NK-92 treated with Interleukin-12 subunit alpha and Interleukin-12 subunit beta, amount 100 ng/mL, for 24 hours (cell line): ENCODE data around the gene NAXE.

ENCODE experiments used
- DNase-seq: peaks from one replicate; lab custom pipeline; 2025; lab: John Stamatoyannopoulos, UW

The NAXE gene

GRCh38 chr1:156591432-156592157 is at the start of gene NAXE:
Gene NAXE, plus strand, starts transcription at chr1:156591776. Its CDS starts 29 bp downstream, at chr1:156591805.
- DNase-seq: peak; percentile 63

GRCh38 chr1:156543066-156543465 is 48.5 kb upstream of the NAXE start:
- DNase-seq: no peak

GRCh38 chr1:156544592-156545102 is 46.9 kb upstream of the NAXE start:
- DNase-seq: no peak

- DNase-seq: no peak
These were observed 45.3 kb upstream of the NAXE start for GRCh38 chr1:156546267-156546666.

GRCh38 chr1:156547434-156547833 is 44.1 kb upstream of the NAXE start:
- DNase-seq: no peak

GRCh38 chr1:156547982-156548381 is 43.6 kb upstream of the NAXE start:
- DNase-seq: no peak

- no peak for DNase-seq
These were observed 42.2 kb upstream of the NAXE start for GRCh38 chr1:156549390-156549789.

- no peak for DNase-seq
These were observed 41.7 kb upstream of the NAXE start for GRCh38 chr1:156549831-156550230.

GRCh38 chr1:156550346-156550745 is 41.2 kb upstream of the NAXE start:
- no peak for DNase-seq

- peak; percentile 43 for DNase-seq
These were observed 40.4 kb upstream of the NAXE start for GRCh38 chr1:156551066-156551643.

GRCh38 chr1:156551869-156552268 is 39.7 kb upstream of the NAXE start:
- DNase-seq: peak; percentile 59

GRCh38 chr1:156552518-156552917 is 39.1 kb upstream of the NAXE start:
- no peak for DNase-seq

GRCh38 chr1:156552937-156553336 is 38.6 kb upstream of the NAXE start:
- DNase-seq: peak; percentile 66

GRCh38 chr1:156553860-156554485 is 37.6 kb upstream of the NAXE start:
- DNase-seq: no peak

GRCh38 chr1:156554971-156555370 is 36.6 kb upstream of the NAXE start:
- DNase-seq: no peak

- DNase-seq: no peak
These were observed 35.9 kb upstream of the NAXE start for GRCh38 chr1:156555715-156556114.

- DNase-seq: no peak
These were observed 35.2 kb upstream of the NAXE start for GRCh38 chr1:156556354-156556753.

GRCh38 chr1:156559086-156559796 is 32.3 kb upstream of the NAXE start:
- DNase-seq: no peak

- DNase-seq: no peak
These were observed 31.7 kb upstream of the NAXE start for GRCh38 chr1:156559797-156560385.

- DNase-seq: no peak
These were observed 30.9 kb upstream of the NAXE start for GRCh38 chr1:156560585-156561163.

GRCh38 chr1:156565519-156565918 is 26.1 kb upstream of the NAXE start:
- DNase-seq: no peak

- DNase-seq: no peak
These were observed 25.1 kb upstream of the NAXE start for GRCh38 chr1:156566436-156566835.
